Kidney (tissue), 14 donors: ENCODE data around the gene SMC1B. TPM values are rescaled to one million over a fixed set of nuclear protein-coding genes. Genes with fewer than 3 reads are reported as not detected.

Experiments
- DNase-seq, 5 donors: peaks; one replicate each; pipeline ENCODE4 v3.0.0-alpha.2; 2013 to 2020
- FAIRE-seq: peaks from 2 replicates; lab custom pipeline; 2012; peaks lifted over from hg19 to GRCh38; lab: Jason Lieb, UNC
- H3K27ac ChIP-seq, 2 donors: one replicate each; pipeline ENCODE4 v1.7.0; 2013; ENCODE audit warnings: low read depth in 2 of 2, low read length in 2 of 2, inconsistent platforms in 1 of 2
- H3K27me3 ChIP-seq: one replicate; pipeline ENCODE4 v1.7.1; 2013; ENCODE audit warnings: low read length, inconsistent platforms; ENCODE audit not compliant: control insufficient read depth, insufficient read depth
- H3K36me3 ChIP-seq, 3 donors: one replicate each; pipeline versions ENCODE4 v1.7.0 to v1.7.1; 2013; ENCODE audit warnings: low read length in 3 of 3, control low read depth in 1 of 3, inconsistent platforms in 1 of 3; ENCODE audit not compliant: insufficient read depth in 3 of 3, control insufficient read depth in 2 of 3
- H3K4me1 ChIP-seq, 3 donors: one replicate each; pipeline versions ENCODE4 v1.7.0 to v1.7.1; 2013; ENCODE audit warnings: low read length in 3 of 3, inconsistent platforms in 1 of 3, low read depth in 1 of 3; ENCODE audit not compliant: control insufficient read depth in 2 of 3, insufficient read depth in 2 of 3
- H3K4me3 ChIP-seq, 3 donors: one replicate each; pipeline versions ENCODE4 v1.7.0 to v1.8.1; 2013; ENCODE audit warnings: low read length in 3 of 3, control low read depth in 1 of 3, inconsistent platforms in 1 of 3
- H3K9ac ChIP-seq, 3 donors: one replicate each; pipeline versions ENCODE4 v1.7.0 to v1.7.1; 2013; ENCODE audit warnings: low read length in 3 of 3, control low read depth in 1 of 3, inconsistent platforms in 1 of 3
- H3K9me3 ChIP-seq, 3 donors: one replicate each; pipeline versions ENCODE4 v1.7.0 to v1.7.1; 2013; ENCODE audit warnings: low read length in 3 of 3, control low read depth in 1 of 3, inconsistent platforms in 1 of 3; ENCODE audit not compliant: control insufficient read depth in 2 of 3, insufficient read depth in 1 of 3
- CTCF ChIP-seq: IDR thresholded peaks from 3 replicates; pipeline ENCODE4 v1.5.1; 2012; ENCODE audit warnings: mild to moderate bottlenecking, moderate library complexity, borderline replicate concordance; ENCODE audit not compliant: insufficient read depth; ENCODE audit errors: extremely low read depth
- intact Hi-C: fragments of 100-400 bp; cut with DNase I; formaldehyde crosslinking; loops from one replicate; pipeline ENCODE4 v1.11.1; 2022
- polyA plus RNA-seq: library from polyadenylated mRNA; stranded (reverse); fragments of 350-450 nt; fragmentation: Illumina TruSeq; extraction: RNeasy Lipid Tissue Mini Kit (QIAGEN cat#74804); gene quantifications from one replicate; pipeline ENCODE4 v1.2.3, GENCODE V29; 2014; ENCODE audit warnings: low read depth, low replicate concordance; ENCODE audit not compliant: insufficient read depth
- total RNA-seq: library from RNA; stranded (reverse); fragmentation: NEBNext Ultra II Directional; extraction: Animal tissue kit (Norgen Biotek cat#: 25700); gene quantifications from one replicate; pipeline ENCODE4 v1.2.1, GENCODE V29; 2021
- donor health status: control.
- donor health status: control.
- donor health status: control.
- donor health status: control.
- donor health status: control.
- donor health status: DM: yes; HTN: yes; CAD: no.
- donor health status: Normal renal cell carcinoma (clear cell type).

Gene SMC1B
- total and polyA plus RNA-seq, 2 donors from 2014 or later: not detected

- DNase-seq (no peak), FAIRE-seq (no peak)
- no peak overlapping the region for H3K27ac ChIP-seq
- no peaks in the 10 kb centered on the region for H3K36me3 ChIP-seq
- H3K9me3 ChIP-seq: no peaks in the 10 kb centered on the region
- intact Hi-C loops: no loop called here
- no peak for TF ChIP-seq CTCF
- no peaks in the 10 kb centered on the region for H3K27me3 ChIP-seq
- no peak overlapping the region for H3K9ac ChIP-seq
- H3K4me1 ChIP-seq: no peaks in the 10 kb centered on the region
- no peak overlapping the region for H3K4me3 ChIP-seq
Measured at GRCh38 chr22:45302751-45303150, 110.6 kb downstream of the SMC1B start.

- FAIRE-seq: no peak
- intact Hi-C loops: no loop called here
- Histone ChIP-seq H3K27me3 (no peaks in the 10 kb centered on the region), H3K9me3 (no peaks in the 10 kb centered on the region), H3K4me3 (no peak overlapping the region), H3K4me1 (no peaks in the 10 kb centered on the region), H3K36me3 (no peaks in the 10 kb centered on the region), H3K27ac (no peak overlapping the region), H3K9ac (no peak overlapping the region)
- DNase-seq: no peak
- no peak for TF ChIP-seq CTCF
Measured at GRCh38 chr22:45298934-45299505, 114.4 kb downstream of the SMC1B start.

- Histone ChIP-seq H3K9ac (no peak overlapping the region), H3K9me3 (no peaks in the 10 kb centered on the region), H3K36me3 (no peaks in the 10 kb centered on the region), H3K4me3 (no peak overlapping the region), H3K4me1 (no peaks in the 10 kb centered on the region), H3K27ac (no peak overlapping the region), H3K27me3 (no peaks in the 10 kb centered on the region)
- FAIRE-seq: no peak
- intact Hi-C loops: no loop called here
- TF ChIP-seq CTCF: no peak
- DNase-seq: no peak
Measured at GRCh38 chr22:45296628-45297297, 116.6 kb downstream of the SMC1B start.
